ENCODE data around the gene VPS8. TPM values are rescaled to one million over a fixed set of nuclear protein-coding genes. Genes with fewer than 3 reads are reported as not detected.

Gene VPS8
- total RNA-seq, 4 donors from 2014 or later: 46.3 to 76.9 (median 59.3) TPM

DNA sequence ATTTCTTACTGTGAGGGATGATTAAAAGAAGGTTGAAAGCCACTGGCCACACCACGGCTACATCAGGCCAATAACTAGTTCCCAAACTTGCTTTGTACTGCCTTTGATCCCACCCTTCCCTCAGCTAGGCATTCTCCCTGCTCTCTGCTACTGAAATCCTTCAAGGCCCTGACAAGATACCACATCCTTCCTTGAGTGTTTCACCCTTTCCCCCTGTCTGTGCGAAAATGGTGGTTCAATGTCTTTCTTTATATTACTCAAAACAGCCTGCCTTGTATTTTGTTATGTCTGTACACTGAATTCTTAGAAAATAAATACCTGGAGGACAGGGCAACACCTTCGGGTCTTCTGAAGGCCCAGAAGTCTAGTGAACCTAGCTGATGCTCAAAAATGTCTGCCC is 932 bp upstream of the VPS8 start:
- no peaks in the 10 kb centered on the region for H3K27me3 ChIP-seq
- no peak overlapping the region for H3K4me3 ChIP-seq
- H3K36me3 ChIP-seq: no peaks in the 10 kb centered on the region
- no peak overlapping the region for H3K27ac ChIP-seq
- DNase-seq (ENCODE audit: low spot score in 2 of 2): no peak
- WGBS, 2 donors: 94 to 97% methylated on average over 3 of the region's 3 CpGs
- peaks cover 0 to 22% (median 9%) of the 10 kb centered on the region in 4 donors for H3K4me1 ChIP-seq
- no peaks in the 10 kb centered on the region for H3K9me3 ChIP-seq
- TF ChIP-seq POLR2A (IDR thresholded peaks at IDR 0.05) (no peak), EP300 (IDR thresholded peaks at IDR 0.05) (no peak)
- TF ChIP-seq, protein P1, sequence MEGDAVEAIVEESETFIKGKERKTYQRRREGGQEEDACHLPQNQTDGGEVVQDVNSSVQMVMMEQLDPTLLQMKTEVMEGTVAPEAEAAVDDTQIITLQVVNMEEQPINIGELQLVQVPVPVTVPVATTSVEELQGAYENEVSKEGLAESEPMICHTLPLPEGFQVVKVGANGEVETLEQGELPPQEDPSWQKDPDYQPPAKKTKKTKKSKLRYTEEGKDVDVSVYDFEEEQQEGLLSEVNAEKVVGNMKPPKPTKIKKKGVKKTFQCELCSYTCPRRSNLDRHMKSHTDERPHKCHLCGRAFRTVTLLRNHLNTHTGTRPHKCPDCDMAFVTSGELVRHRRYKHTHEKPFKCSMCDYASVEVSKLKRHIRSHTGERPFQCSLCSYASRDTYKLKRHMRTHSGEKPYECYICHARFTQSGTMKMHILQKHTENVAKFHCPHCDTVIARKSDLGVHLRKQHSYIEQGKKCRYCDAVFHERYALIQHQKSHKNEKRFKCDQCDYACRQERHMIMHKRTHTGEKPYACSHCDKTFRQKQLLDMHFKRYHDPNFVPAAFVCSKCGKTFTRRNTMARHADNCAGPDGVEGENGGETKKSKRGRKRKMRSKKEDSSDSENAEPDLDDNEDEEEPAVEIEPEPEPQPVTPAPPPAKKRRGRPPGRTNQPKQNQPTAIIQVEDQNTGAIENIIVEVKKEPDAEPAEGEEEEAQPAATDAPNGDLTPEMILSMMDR (IDR thresholded peaks at IDR 0.05): no peak

DNA sequence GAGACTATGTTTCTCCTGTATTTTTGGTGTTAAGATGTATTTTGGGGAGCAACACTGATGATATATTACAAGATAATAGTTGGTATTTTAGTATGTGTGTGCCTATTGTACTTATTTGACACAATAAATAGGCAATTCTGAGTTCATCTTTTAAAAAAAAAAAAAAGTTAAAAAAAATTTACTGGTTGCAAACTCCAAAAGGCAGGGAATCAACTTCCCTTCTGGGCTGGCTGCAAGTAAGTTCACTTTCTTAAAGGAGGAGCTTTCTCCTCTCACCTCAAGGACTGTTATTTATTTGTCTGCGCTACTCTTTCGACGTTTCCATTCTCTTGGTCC is 335 bp upstream of the VPS8 start:
- no peak for TF ChIP-seq POLR2A (IDR thresholded peaks at IDR 0.05)
- TF ChIP-seq, protein P1 (IDR thresholded peaks at IDR 0.05): no peak
- TF ChIP-seq EP300 (IDR thresholded peaks at IDR 0.05): no peak
- WGBS, 2 donors: 0 to 3% methylated on average over 3 of the region's 3 CpGs
- H3K27ac ChIP-seq: peak overlapping the region in 2 of 4 donors; percentile 78
- H3K27me3 ChIP-seq: no peaks in the 10 kb centered on the region
- DNase-seq (ENCODE audit: low spot score in 2 of 2): no peak
- peaks cover 0 to 20% (median 9%) of the 10 kb centered on the region in 4 donors for H3K4me1 ChIP-seq
- peak overlapping the region; percentile 71 to 85 (median 80) for H3K4me3 ChIP-seq
- no peaks in the 10 kb centered on the region for H3K36me3 ChIP-seq
- no peaks in the 10 kb centered on the region for H3K9me3 ChIP-seq

DNA sequence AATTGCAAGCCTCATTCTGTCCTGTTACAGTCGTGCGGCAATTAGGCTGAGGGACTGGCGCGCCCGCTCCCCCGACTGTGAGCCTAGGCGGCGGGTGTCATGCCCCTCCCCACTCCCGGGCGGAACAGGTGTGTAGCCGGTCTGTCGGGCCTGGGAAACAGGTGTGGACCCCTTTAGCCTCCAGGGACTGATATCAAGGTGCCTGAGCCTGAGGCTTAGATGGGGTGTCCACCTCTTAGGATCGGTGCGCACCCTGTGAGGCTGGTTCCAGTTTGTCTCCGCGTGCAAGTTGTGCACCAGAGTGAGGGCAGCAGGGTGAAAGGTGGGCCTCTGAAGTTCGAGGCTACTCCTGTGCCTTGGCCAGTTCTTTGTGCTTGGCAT is 686 bp downstream of the VPS8 start:
- Histone ChIP-seq H3K27ac (peak overlapping the region in 2 of 4 donors; percentile 78), H3K4me3 (peak overlapping the region; percentile 71 to 85 (median 80)), H3K9me3 (no peaks in the 10 kb centered on the region), H3K27me3 (no peaks in the 10 kb centered on the region), H3K36me3 (peaks cover 0 to 3% (median 0%) of the 10 kb centered on the region in 3 donors), H3K4me1 (peaks cover 0 to 20% (median 9%) of the 10 kb centered on the region in 4 donors)
- no peak for DNase-seq (ENCODE audit: low spot score in 2 of 2)
- TF ChIP-seq, protein P1 (IDR thresholded peaks at IDR 0.05): no peak
- no peak for TF ChIP-seq EP300 (IDR thresholded peaks at IDR 0.05)
- TF ChIP-seq POLR2A (IDR thresholded peaks at IDR 0.05): no peak
- WGBS, 2 donors: 0 to 18% methylated on average over 7 to 17 of the region's 17 CpGs

DNA sequence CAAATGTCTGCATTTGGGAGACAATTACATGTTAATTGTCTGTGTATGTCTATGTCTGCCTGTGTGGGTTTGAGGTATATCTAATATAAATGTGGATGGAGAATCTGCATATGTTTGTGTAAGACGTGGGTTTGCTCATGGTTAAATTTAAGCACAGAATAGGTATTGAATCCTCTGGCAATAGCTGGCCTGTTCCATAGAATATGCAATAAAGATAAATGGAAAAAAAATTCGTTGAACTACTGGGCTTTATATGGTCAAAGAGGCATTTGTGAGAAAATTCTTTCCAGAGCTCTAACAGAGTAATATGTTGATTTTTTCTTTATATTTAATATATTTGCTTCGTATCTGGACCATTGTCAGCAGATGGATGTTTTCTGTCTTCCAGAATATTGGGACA is 1.4 kb downstream of the VPS8 start:
- TF ChIP-seq POLR2A (IDR thresholded peaks at IDR 0.05) (no peak), EP300 (IDR thresholded peaks at IDR 0.05) (no peak)
- TF ChIP-seq, protein P1 (IDR thresholded peaks at IDR 0.05): no peak
- 82 to 84% methylated on average over 3 of the region's 3 CpGs for WGBS, 2 donors
- Histone ChIP-seq H3K4me1 (peaks cover 0 to 20% (median 9%) of the 10 kb centered on the region in 4 donors), H3K9me3 (no peaks in the 10 kb centered on the region), H3K27me3 (no peaks in the 10 kb centered on the region), H3K4me3 (peak overlapping the region in 1 of 4 donors; percentile 77), H3K27ac (no peak overlapping the region), H3K36me3 (peaks cover 0 to 3% (median 0%) of the 10 kb centered on the region in 3 donors)
- no peak for DNase-seq (ENCODE audit: low spot score in 2 of 2)

DNA sequence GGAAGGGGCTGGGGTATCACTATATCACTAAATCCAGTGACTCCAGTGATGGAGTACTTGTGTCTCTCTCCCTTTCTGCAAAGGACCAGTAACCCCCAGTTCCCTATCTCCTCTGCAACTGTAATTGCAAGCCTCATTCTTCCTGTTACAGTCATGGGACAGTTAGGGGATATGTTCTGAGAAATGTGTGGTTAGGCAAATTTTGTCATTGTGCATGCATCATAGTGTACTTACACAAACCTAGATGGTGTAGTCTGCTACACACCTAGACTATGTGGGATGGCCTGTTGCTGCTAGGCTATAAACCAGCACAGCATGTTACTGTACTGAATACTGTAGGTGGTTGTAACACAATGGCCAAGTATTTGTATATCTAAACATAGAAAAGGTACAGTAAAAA is 2.2 kb downstream of the VPS8 start:
- TF ChIP-seq, protein P1 (IDR thresholded peaks at IDR 0.05): no peak
- TF ChIP-seq EP300 (IDR thresholded peaks at IDR 0.05) (no peak), POLR2A (IDR thresholded peaks at IDR 0.05) (no peak)
- H3K27me3 ChIP-seq: no peaks in the 10 kb centered on the region
- no peaks in the 10 kb centered on the region for H3K9me3 ChIP-seq
- DNase-seq (ENCODE audit: low spot score in 2 of 2): no peak
- H3K4me1 ChIP-seq: peaks cover 0 to 20% (median 9%) of the 10 kb centered on the region in 4 donors
- H3K4me3 ChIP-seq: no peak overlapping the region
- no peak overlapping the region for H3K27ac ChIP-seq
- peaks cover 0 to 3% (median 0%) of the 10 kb centered on the region in 3 donors for H3K36me3 ChIP-seq
